GM21447 (cell line): ENCODE data around the gene CMPK2.
A peak's percentile ranks its signal among the peaks of the same experiment; 100 is the strongest.
"Not testable (repeated sequence)": the region's sequence is repeated elsewhere in the genome, so short reads cannot be mapped to it uniquely, and the experiment has no call there.

Experiments
- ATAC-seq: cut with Tn5 transposase; IDR thresholded peaks from one replicate; pipeline ENCODE4 v1.9.1; 2021; ENCODE audit not compliant: unreplicated experiment

Gene CMPK2

DNA sequence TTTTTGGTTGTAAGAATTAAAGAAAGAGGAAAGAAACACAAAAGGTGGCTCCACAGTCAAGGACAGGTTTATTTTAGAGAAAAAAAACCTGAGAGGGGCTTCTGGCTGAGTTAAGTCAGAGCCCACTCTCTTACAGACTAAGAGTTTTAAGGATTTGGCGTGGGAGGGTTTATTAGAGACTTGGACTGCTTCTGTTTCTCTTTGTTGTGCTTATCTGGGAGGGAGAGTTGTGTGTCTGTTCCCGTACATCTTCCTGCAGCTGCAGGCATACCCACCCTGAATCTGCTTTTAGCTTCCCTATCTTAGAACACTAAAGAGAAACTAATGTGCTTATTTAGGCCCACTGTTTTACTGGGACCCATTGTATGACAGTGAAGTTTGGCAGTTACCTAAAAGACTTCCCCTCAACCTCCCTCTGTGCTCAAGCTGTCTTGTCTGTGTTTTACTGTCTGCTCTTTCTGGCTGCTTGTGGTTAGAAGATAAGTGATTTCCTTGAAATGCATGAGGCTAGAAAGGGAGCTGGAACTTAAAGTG lies 14.6 kb upstream of the CMPK2 start:
- no peak for ATAC-seq

DNA sequence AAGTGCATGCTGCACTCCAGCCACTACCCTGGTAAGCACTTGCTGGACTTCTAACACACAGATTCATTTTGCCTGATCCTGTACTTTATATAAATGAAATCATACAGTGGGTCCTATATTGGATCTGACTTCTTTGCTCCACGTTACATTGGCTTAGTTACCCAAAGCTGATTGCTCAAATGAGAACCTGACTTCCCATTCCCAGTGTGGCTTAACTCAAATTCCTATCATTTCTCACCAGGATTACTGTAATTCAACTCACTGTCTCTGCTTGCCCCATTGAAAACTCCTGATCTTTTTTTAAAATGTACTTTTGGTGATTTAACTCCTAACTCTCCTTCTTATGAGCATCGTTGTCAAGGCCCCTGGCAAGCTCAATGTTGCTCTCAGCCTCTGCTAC lies 13.3 kb upstream of the CMPK2 start:
- no peak for ATAC-seq

DNA sequence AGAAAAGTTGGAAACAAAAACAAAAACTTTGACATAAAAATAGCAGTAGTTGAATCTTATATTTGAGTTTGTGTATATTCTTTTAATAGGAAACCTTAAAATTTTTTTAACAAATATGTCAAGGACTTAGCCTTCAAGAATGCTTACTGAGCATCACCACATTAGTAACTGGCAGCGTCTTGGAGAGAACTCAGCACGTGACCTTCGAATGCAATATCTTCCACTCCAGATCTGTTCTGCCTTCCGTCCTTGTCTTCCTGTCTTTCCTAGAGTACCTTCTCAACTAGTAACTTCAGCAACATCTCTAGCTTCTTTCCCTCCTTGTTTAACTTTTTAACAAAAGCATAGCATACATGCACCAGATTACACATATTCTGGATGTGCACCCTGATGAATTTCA lies 12.8 kb upstream of the CMPK2 start:
- no peak for ATAC-seq

DNA sequence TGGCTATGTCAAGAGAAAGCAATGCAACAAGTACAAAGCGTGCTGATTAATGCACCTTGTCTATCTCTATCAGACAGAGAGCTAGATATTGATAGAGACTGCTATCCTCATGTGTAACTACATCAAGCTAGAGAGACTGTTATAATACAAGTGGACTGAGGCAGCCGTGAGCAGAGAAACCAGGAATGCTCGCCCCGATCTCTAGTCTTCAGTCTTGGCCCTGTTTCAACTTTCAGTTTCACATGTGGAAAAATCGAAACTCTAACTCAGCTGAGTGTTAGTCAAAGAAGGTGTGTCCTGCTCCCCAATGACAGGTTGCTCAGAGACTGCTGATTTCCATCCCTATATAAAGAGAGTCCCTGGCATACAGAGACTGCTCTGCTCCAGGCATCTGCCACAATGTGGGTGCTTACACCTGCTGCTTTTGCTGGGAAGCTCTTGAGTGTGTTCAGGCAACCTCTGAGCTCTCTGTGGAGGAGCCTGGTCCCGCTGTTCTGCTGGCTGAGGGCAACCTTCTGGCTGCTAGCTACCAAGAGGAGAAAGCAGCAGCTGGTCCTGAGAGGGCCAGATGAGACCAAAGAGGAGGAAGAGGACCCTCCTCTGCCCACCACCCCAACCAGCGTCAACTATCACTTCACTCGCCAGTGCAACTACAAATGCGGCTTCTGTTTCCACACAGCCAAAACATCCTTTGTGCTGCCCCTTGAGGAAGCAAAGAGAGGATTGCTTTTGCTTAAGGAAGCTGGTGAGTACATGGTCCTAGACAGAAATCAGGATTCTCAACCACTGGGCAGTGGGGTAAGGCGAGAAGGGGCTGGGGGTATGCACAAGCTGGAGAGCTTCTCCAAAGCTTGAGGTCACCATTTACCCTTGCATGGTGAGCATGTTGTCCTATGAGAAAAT lies 11.9 kb upstream of the CMPK2 start, which contains the start of gene RSAD2:
TSS of gene RSAD2 (plus strand) at position 376 of the 903 bp plus-strand sequence. CDS start at position 400, 24 bp downstream.
- peak; percentile 81 for ATAC-seq

DNA sequence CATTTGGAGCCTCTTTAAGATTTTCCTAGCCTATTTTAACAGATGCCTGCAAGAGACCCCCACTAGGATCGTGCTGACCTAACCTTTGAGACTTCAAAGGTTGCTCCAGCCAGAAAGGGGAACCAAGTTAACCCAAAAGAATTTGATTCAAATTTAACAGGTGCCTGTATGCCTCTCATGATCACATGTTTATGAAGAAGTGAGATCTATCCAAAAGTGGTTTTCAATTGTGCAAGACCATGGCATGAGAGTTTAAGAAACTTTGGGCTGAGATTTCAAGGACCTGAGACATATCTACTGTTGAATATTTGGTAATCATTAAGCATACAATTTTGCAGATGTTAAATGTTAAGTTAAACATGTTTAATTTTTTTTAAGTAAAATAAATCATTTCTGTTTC lies 10.6 kb upstream of the CMPK2 start:
- no peak for ATAC-seq

DNA sequence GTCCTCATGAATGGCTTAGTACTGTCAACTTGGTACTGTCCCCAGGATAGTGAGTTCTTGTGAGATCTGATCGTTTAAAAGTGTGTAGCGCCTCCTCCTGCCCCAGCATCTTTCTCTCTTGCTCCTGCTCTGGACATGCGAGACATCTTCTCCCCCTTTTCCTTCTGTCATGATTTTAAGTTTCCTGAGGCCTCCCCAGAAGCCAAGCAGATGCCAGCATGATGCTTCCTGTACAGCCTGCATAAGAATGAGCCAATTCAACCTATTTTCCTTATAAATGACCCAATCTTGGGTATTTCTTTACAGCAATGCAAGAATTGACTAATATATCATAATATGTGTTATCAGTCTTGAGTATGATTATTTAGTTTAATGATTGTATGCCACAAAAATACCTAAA lies 8.3 kb upstream of the CMPK2 start:
- no peak for ATAC-seq

DNA sequence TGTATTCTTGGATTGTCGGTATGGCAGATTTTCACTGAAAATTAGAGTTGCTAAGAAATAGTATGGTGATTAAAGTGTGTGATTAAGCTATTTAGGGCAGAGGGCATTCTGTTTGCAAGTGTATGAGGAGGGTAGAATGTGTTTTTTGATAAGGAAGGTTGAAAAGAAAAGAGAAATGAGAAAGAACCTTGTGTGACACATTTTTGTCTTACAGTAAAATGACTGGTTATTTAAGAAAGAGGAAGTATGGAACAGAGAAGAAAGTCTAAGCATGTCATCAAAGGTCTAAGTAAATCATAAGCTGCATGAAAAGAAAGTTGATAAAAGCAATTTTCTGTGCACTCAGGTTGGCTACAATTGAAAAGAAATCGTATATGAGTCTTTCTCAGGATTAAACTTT lies 6.7 kb upstream of the CMPK2 start:
- ATAC-seq: no peak

DNA sequence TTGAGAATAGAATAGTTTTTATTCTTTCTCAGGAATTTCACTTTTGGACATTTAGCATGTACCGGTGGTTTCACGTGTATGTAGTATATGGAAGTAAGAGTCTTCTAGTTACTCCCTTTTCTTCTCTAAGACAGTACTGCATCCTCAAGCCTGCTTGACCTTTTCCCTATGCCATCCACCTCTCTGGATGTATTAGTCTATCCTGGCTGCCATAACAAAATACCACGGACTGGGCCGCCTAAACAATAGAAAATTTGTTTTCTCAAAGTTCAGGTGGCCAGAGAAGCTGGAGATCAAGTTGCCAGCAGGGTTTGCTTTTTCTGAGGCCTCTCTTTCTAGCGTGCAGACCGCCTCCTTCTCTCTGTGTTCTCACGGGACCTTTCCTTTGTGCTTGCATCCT lies 1.3 kb upstream of the CMPK2 start:
- no peak for ATAC-seq

DNA sequence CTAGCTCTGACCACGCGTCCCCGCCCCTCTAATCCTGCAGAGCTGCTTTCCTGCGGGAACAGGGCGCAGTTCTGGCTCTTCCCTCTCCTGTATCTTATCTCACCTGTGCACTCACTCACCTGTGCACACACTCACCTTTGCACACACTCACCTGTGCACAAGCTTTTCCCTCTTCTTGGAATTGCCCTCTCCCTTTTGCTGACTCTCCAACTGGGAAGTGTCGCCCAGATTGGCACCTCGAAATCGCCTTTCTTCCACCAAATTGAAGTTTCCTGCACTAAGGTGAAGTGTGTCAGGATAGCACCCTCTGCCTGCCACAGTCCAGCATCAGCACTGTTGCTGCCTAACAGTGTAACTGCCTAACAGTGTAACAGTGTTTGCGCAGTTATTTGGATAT lies 566 bp upstream of the CMPK2 start:
- peak; percentile 55 for ATAC-seq

DNA sequence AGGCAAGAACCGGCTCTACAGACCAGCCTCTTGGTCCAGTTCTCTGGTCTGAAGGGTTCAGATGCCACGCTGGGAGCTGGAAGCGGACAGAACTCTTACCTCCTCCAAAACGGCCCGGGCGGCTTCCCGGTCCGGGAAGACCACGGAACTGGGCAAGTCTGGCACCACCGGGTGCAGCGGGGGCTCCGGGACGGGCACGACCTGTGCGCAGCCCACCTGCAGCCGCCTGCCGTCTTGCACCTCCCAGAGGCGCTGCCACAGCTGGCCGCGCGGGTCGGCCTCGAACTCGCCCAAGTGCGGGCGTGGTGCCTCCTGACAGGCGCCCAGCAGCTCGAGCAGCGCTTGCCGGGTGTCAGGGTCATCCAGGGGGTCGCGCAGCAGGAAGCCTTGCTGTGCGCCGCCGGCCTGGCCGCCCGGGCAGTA lies 773 bp downstream of the CMPK2 start:
- ATAC-seq: peak; percentile 8

DNA sequence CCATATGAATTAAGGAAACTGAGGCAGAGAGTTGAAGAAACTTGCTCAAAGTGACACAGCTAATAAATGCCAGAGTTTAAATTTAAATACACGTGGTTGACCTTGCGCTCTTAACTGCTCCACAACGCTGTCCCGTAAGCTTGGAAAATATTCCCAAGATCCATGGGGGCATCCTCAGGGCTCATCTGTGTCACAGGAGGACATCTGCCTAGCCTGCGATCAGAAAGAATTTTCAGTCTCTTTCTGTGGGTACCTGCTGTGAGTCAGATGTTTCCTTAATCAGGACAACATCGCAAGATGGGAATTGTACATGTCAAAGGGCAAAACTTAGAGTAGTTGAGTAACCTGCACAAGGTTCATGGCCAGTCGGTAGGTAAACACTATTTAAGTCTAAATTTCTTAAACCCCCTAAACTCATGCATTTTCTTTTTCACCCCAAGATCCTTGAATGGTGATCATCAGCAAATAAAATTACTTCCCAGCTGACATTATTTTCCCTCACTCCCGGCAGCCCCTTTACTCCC lies 1.4 kb downstream of the CMPK2 start:
- ATAC-seq: no peak

DNA sequence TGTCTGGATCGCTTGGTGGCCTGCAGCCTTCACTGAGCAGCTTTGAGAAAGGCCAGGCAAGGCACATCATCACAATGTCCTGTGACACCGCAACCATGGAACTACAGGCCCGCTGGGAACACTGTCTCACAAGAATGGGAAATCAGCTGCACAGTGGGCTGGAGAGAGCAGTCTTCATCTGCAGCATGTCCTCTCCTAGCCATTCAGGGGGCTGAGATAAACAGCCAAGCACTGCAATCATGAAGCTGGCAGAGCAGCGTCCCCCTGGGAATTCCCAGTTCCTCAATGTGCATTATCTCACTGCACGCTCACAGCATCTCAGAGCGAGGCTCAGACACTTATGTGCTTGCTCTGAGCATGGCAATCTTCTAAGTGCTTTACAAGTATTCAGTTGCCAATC lies 1.9 kb downstream of the CMPK2 start:
- no peak for ATAC-seq

DNA sequence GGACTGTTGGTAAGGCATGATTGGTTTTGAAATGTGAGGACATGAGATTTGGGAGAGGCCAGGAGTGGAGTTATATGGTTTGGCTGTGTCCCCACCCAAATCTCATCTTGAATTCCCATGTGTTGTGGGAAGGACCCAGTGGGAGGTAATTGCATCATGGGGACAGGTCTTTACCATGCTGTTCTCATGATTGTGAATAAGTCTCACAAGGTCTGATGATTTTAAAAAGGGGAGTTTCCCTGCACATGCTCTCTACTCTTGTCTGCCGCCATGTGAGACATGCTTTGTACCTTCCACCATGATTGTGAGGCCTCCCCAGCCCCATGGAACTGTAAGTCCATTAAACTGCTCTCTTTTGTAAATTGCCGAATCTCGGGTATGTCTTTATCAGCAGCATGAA lies 5.4 kb downstream of the CMPK2 start:
- no peak for ATAC-seq

DNA sequence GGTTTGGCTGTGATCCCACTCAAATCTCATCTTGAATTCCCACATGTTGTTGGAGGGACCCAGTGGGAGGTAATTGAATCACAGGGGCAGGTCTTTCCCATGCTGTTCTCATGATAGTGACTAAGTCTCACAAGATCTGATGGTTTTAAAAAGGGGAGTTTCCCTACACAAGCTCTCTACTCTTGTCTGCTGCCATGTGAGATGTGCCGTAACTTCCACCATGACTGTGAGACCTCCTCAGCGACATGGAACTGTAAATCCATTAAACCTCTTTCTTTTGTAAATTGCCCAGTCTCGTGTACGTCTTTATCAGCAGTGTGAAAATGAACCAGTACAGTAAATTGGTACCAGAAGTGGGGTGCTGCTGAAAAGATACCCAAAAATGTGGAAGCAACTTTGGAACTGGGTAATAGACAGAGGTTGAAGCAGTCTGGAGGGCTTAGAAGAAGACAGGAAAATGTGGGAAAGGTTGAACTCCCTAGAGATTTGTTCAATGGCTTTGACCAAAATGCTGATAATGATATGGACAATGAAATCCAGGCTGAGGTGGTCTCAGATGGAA lies 7.2 kb downstream of the CMPK2 start:
- not testable (repeated sequence) for ATAC-seq

DNA sequence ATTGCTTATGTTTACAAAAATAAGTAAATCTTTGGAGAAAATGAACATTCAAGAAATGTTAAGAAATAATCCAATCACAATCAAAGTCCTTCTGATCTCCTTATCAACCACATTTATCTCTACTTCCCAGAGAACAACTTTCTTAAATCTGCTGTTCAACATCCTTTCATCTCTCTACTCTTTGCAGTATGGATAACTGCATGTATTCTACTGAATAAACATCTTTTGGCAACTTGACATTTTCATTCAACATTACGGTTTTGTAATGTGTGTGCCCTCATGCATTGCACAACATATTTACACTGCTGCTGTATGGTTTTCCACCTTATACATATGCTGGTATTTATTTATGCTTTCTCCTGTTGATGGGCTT lies 9.2 kb downstream of the CMPK2 start:
- no peak for ATAC-seq

DNA sequence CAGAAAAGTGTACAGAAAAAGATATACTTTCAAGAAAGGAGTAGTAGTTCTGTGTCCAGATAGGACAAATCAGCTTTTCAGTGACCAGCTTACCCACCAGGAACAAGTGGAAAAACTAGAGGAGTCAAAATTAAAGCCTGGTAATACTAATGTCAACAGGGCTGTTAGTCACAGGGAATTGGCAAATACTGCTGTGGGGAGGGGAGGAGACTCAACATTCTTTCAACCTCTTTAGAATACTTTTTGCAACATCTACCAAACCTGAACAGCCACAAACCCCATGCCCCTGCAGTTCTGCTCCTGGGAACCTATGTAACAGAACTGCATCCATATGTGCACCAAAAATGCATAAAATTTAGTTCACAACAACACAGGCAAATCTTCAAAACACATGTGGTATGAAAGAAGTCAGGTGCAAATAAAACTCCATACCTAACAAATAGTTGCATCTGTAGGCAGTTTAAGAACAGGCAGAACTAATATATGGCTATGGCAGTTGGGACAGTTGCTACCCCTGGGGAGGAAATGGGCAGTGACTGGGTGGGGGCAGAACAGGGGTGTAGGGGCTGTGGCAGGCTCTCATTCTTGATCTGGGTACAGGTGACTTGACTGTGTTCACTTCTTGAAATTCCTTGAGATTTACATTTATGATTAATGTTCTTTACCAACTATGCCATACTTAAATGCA lies 9.7 kb downstream of the CMPK2 start:
- ATAC-seq: no peak

DNA sequence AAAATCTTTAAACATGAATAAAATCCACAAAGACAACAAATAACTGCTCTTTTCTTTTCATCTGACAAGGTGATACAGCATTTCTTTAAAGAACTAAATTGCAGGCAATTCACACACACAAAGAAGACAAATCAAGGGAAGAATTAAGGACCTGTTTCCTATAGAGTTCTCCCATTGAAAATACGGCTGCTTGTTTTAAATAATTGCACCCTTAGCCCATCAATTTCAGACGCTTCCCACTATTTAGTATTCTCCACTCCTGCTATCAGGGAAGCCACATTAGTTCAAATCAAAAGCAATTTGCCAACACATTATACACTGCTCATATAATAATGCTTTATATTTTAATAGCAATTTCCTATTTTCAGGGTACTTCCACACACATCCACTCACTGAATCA lies 11.3 kb downstream of the CMPK2 start:
- ATAC-seq: no peak

DNA sequence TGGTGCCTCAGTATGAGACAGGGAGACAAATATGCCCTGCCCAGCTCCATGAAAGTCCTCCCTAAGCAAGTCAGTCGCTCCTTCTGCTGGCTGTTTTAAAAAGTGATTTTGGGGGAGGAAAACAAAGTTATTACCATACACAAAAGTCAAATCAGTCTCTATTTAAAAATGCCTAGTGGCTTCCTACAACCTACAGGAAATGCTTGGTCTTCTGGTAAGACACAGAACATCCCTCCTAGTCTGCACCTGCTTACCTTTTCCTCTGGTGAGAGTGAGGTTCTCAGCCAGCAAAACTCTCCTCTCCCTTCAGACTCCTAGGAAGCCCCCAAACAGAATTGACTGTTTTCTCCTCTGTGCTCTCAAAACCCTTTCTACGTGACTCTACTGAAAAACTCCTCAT lies 13.5 kb downstream of the CMPK2 start:
- ATAC-seq: no peak

DNA sequence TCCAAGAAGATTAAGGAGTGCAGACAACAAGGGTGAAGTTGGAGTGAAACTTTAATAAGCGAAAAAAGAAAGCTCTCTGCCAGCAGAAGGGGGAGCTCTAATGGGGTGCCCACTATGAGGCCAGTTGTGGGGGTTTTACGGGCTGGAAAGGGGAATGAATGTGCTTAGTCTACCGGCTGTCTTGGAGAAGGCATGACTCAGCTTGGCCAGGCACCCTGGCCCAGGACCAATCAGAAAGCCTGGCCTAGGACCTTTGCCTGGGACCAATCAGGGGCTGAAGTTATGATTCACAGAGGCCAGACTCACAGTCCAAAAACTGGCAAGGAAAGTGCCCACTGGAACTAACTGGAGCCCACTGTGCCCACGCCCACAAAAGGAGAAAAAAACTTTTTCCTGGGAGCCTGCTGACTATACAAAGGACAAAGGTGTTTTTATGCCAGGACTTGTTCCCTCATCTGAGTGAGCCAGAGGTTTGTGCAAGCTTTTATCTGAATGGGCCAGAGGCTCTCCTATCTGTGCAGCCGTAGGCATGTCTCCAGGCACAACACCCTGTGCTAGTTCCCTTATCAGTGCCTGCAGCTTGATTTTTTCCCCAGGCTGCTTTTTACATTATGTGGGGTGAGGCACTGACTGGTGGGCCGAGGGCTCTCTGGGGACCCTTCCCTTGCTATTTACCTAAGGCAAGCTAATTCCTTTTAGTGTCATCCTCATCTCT lies 18.6 kb downstream of the CMPK2 start:
- ATAC-seq: no peak

DNA sequence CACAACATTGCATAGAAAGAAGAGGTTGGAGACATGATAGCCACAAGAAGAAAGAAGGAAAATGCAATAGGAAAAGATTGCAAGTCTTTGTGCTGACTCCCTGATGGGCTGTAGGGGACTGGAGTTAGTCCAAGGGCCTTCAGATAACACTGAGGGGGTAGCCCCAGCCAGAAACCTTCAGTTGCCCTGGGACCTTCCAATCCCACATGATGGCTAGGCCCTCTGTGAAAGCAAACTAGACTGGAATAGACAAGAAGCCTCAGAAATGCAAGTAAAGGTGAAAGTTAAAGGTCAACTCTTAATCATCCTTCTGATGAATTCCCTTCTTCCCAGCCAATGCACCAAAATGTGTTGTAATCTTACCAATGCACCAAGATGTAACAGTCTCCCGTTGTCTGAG lies 19.2 kb downstream of the CMPK2 start:
- ATAC-seq: no peak

DNA sequence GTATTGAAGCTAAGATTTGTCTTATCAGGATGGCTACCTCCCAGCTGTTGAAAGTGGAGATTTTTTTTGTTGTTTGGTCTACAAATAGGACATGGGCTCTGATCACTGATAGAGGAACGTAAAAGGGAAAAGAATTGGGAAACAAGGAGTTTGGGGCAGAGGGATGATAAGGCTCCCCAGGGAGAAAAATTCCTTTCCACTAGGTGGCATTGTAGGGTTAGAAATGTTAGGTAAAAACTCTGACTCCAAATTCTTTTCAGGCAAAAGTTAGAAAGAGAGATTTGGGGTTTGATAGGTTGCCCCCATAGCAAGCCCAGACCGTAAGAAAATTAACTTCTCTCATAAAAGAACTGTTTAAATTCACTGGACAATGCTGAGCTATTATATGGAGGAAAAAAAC lies 19.8 kb downstream of the CMPK2 start:
- no peak for ATAC-seq
